H1 (cell line): ENCODE data around the gene SNX20. TPM values are rescaled to one million over a fixed set of nuclear protein-coding genes. Genes with fewer than 3 reads are reported as not detected.

Experiments
- CHD2 ChIP-seq: IDR thresholded peaks from 2 replicates; pipeline ENCODE4 v1.6.1; 2012; ENCODE audit warnings: low read length, improper control_type of control experiment
- CHD7 ChIP-seq: fragments of 300-600 bp; sonication (generic); IDR thresholded peaks from 2 replicates; pipeline ENCODE4 v1.7.1; 2012; ENCODE audit warnings: low read length, moderate library complexity, mild to moderate bottlenecking, inconsistent platforms; ENCODE audit not compliant: insufficient replicate concordance
- GTF2F1 ChIP-seq: IDR thresholded peaks from 2 replicates; pipeline ENCODE4 v1.6.1; 2012; ENCODE audit warnings: low read depth, low read length, improper control_type of control experiment, borderline replicate concordance
- POLR2A ChIP-seq, 2 experiments: IDR thresholded peaks; 1 replicate in 1 of 2; 2 replicates in 1 of 2; pipeline ENCODE4 v1.6.1; 2011; ENCODE audit warnings: low read depth in 2 of 2, low read length in 2 of 2, mild to moderate bottlenecking in 2 of 2; ENCODE audit errors: control extremely low read depth in 1 of 2
- TEAD4 ChIP-seq: IDR thresholded peaks from 2 replicates; pipeline ENCODE4 v1.6.1; 2012; ENCODE audit warnings: low read depth, low read length, inconsistent platforms, mixed read lengths
- polyA plus RNA-seq, 7 experiments: library from polyadenylated mRNA; depleted of rRNA in 3 of 7; stranded (reverse) in 5 of 7; unstranded in 2 of 7; fragments of >200 nt in 5 of 7; fragments of 200-250 nt in 2 of 7; gene quantifications; 1 replicate in 5 of 7; 2 replicates in 1 of 7; 4 replicates in 1 of 7; pipeline versions ENCODE4 v1.2.1 to v1.2.3, GENCODE V29; 2011 to 2013; ENCODE audit warnings: missing spikeins in 2 of 7, mixed read lengths in 2 of 7
- total RNA-seq: library from RNA; stranded (reverse); fragmentation: NEBNext Ultra II Directional; extraction: Animal tissue kit (Norgen Biotek cat#: 25700); gene quantifications from 2 replicates; pipeline ENCODE4 v1.2.1, GENCODE V29; 2021

Gene SNX20
- total and polyA plus RNA-seq, 2 of the 8 experiments (the other 6 are each of a cell fraction or from before 2014, with no cell fraction given), result not detected

DNA sequence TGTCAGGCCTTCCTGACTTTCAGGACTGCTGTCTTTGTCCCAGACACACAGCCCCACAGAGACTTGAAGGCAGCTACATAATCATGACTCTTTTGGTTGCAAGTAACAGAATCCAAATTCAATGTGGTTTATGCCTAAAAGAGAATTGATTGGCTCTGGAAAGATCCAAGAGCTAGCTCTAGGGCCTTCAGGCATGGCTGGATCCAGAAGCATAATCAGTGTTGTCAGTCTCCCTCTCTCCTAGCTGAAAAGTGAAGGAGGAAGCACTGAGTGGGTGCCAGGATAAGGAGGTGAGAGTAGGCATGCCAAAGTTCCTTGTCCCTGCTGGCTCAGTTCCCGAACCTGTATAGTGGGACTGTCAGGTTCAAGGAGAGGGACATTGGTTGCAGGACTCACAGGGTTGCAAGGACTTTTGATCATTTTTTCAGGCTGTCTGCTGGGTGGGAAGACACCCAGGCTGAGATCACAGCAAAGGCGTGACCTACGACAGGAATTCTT, 25.5 kb downstream of the SNX20 start (continued):
- TF ChIP-seq CHD7, result no peak
- no peak for TF ChIP-seq TEAD4
- no peak for TF ChIP-seq CHD2
- no peak for TF ChIP-seq GTF2F1
- no peak for TF ChIP-seq POLR2A (IDR thresholded peaks at IDR 0.05; ENCODE audit: control extremely low read depth in 1 of 2, low read depth in 2 of 2, low read length in 2 of 2)
